Thoracic aorta (tissue), 2 donors: ENCODE measurements around the gene PHGDH. TPM values are rescaled to one million over a fixed set of nuclear protein-coding genes. Genes with fewer than 3 reads are reported as not detected.
A peak's percentile ranks its signal among the peaks of the same experiment; 100 is the strongest.

Experiments
- ATAC-seq: fragments of 150-250 bp; one replicate; pipeline ENCODE4 v1.8.0; 2017; ENCODE audit warnings: low read depth; ENCODE audit not compliant: insufficient number of reproducible peaks, low FRiP score
- DNase-seq: peaks from one replicate; pipeline ENCODE4 v3.0.0-alpha.2; 2020; ENCODE audit warnings: low spot score
- H3K27ac ChIP-seq, 2 donors: fragments of 200-600 bp; sonication (generic); 1 replicate in 1 of 2; 2 replicates in 1 of 2; pipeline ENCODE4 v1.5.1; 2016; ENCODE audit warnings: mild to moderate bottlenecking in 2 of 2, moderate library complexity in 2 of 2
- H3K27me3 ChIP-seq: fragments of 200-600 bp; sonication (generic); replicated peaks from 2 replicates; pipeline ENCODE4 v1.6.0; 2016; ENCODE audit warnings: mild to moderate bottlenecking; ENCODE audit not compliant: insufficient read depth
- H3K36me3 ChIP-seq: fragments of 200-600 bp; sonication (generic); one replicate; pipeline ENCODE4 v1.5.1; 2016
- H3K4me1 ChIP-seq, 2 donors: fragments of 200-600 bp; sonication (generic); 1 replicate in 1 of 2; 2 replicates in 1 of 2; pipeline versions ENCODE4 v1.5.1 to v1.6.0; 2016; ENCODE audit warnings: low read depth in 2 of 2, mild to moderate bottlenecking in 1 of 2; ENCODE audit not compliant: control insufficient read depth in 1 of 2
- H3K4me3 ChIP-seq: fragments of 200-600 bp; sonication (generic); 2 replicates; pipeline ENCODE4 v1.5.1; 2016; ENCODE audit warnings: mild to moderate bottlenecking
- H3K9me3 ChIP-seq: fragments of 200-600 bp; sonication (generic); 2 replicates; pipeline ENCODE4 v1.5.1; 2016
- total RNA-seq, 2 donors: library from RNA; depleted of rRNA; stranded (reverse); fragments of >200 nt; gene quantifications; one replicate each; pipeline versions ENCODE4 v1.1.0 to v1.2.3, GENCODE V29; 2016
- TF ChIP-seq, protein P1 (sequence below): fragments of 200-600 bp; sonication (generic); IDR thresholded peaks from one replicate; pipeline ENCODE4 v1.5.1; 2019; ENCODE audit warnings: antibody characterized with exemption

Gene PHGDH
- total RNA-seq, 2 donors from 2014 or later, result 25.7 to 44.9 TPM

DNA sequence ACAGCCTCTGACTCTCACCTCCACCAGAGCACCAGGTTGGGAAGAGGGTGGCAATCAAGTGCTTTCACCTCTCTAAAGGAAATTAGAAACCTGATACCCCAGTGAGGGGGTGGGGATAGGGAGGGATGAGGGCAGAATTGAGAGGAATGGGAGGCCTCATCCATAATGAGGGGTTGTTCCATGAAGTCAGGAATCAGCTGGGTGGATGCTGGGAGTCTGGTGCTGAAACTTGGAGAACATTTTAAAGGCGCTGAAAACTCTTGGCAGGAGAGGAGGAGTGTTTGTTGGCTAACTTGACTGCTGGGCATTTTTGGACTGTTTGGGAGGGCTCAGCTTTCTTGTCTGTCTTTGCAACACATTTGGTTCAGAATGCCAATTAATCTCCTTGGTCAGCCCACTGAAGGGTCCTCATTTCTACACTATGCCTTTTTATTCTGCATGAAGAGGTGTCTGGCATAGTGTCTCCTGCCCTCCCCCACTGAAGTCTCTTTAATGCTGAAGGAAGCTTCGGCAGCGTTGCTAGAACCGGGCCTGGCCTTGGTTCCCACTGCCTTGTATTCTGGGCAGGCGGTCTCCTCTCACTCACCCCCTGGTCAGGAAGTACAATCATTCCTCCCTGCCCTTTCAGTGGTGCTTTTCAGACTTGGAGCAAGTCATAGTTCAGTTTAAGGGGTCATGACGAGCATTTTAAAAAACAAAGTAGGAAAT lies 2.2 kb downstream of the PHGDH start:
- Histone ChIP-seq H3K27ac (peak overlapping the region; percentile 80 to 85), H3K4me1 (peaks cover 9 to 40% of the 10 kb centered on the region in 2 donors), H3K36me3 (no peaks in the 10 kb centered on the region), H3K4me3 (peak overlapping the region; percentile 74), H3K27me3 (no peaks in the 10 kb centered on the region), H3K9me3 (no peaks in the 10 kb centered on the region)
- no peak for ATAC-seq
- TF ChIP-seq, protein P1, sequence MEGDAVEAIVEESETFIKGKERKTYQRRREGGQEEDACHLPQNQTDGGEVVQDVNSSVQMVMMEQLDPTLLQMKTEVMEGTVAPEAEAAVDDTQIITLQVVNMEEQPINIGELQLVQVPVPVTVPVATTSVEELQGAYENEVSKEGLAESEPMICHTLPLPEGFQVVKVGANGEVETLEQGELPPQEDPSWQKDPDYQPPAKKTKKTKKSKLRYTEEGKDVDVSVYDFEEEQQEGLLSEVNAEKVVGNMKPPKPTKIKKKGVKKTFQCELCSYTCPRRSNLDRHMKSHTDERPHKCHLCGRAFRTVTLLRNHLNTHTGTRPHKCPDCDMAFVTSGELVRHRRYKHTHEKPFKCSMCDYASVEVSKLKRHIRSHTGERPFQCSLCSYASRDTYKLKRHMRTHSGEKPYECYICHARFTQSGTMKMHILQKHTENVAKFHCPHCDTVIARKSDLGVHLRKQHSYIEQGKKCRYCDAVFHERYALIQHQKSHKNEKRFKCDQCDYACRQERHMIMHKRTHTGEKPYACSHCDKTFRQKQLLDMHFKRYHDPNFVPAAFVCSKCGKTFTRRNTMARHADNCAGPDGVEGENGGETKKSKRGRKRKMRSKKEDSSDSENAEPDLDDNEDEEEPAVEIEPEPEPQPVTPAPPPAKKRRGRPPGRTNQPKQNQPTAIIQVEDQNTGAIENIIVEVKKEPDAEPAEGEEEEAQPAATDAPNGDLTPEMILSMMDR, result no peak
- no peak for DNase-seq

DNA sequence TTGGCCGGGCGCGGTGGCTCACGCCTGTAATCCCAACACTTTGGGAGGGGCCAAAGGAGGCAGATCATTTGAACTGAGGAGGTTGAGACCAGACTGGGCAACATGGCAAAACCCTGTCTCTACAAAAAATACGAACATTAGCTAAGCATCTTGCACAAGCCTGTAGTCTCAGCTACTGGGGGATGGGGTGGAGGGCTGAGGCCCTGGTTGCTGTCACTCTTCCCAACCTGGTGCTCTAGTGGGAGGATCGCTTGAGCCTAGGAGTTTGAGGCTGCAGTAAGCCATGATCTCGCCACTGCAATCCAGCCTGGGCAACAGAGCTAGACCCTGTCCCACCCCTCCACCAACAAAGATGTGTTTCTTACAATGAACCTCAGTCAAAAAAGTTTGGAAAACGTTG lies 2.8 kb downstream of the PHGDH start:
- Histone ChIP-seq H3K9me3 (no peaks in the 10 kb centered on the region), H3K36me3 (no peaks in the 10 kb centered on the region), H3K4me3 (peak overlapping the region; percentile 74), H3K4me1 (peaks cover 9 to 40% of the 10 kb centered on the region in 2 donors), H3K27me3 (no peaks in the 10 kb centered on the region), H3K27ac (peak overlapping the region; percentile 80 to 85)
- TF ChIP-seq, protein P1, result no peak
- DNase-seq, result no peak
- ATAC-seq, result no peak

DNA sequence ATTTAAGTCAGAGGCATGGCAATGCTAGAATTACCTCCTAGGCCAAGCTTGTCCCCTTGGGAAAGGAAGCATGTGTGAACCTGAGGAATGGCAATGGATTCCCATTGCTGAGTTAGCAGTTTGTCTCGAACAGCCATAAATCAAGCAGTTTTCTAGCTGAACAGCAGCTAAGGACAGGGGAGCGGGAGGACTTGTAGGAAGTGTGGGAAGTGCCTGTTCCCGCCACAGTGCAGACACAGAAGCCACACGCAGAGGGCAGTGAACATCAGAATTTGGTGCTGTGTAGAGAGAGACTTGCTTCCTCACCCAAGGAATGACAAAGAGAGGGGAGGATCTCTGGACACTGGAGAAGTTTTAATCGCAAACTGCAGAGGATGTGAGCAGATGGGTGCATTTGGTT lies 3.8 kb downstream of the PHGDH start:
- Histone ChIP-seq H3K4me1 (peaks cover 9 to 40% of the 10 kb centered on the region in 2 donors), H3K27me3 (no peaks in the 10 kb centered on the region), H3K27ac (peak overlapping the region; percentile 59 to 80), H3K4me3 (no peak overlapping the region), H3K9me3 (no peaks in the 10 kb centered on the region), H3K36me3 (no peaks in the 10 kb centered on the region)
- DNase-seq (no peak), ATAC-seq (no peak)
- TF ChIP-seq, protein P1, result no peak

DNA sequence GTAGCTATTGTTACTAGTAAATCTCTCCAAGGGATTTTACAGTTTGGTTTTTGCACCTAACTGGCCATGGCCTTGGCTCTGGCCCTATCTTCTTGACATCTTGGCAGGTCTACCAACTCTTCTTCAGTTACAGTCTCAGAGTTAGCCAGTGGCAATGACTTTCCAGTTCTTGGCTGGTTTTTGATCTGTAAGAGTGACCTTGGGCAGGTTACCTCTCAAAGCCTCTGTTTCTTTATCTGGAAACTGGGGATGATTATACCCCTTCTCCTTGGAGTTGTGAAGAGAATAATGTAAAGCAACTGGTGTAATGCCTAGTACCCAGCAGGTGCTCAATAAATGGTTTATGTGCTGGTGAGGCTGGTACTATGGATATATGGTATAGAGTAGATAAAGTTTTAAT lies 6.7 kb downstream of the PHGDH start:
- TF ChIP-seq, protein P1, result no peak

DNA sequence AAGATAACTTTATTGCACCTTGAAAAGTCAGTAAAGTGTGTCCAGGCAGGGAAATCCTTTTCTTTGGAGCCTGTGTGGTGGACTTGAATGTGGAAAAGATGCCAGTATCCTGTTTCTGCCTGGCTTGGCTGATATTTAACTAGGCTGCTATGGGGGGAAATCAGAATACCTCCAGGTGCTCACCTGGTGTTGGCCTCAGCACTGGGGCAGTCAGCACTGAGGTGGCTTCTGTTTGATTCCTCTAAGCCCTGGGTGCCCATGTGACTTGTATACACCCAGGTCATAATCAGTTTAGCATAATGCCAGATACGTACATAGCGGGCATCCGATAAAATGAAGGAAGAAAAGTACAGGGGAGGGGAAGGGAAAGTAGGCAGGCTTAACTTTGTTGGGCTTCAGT lies 7.2 kb downstream of the PHGDH start:
- DNase-seq (no peak), ATAC-seq (no peak)
- Histone ChIP-seq H3K36me3 (no peaks in the 10 kb centered on the region), H3K4me3 (no peak overlapping the region), H3K4me1 (peaks cover 0 to 27% of the 10 kb centered on the region in 2 donors), H3K27ac (no peak overlapping the region), H3K9me3 (no peaks in the 10 kb centered on the region), H3K27me3 (no peaks in the 10 kb centered on the region)
- TF ChIP-seq, protein P1, result no peak

More for the DNA sequence above, 6.7 kb downstream of the PHGDH start:
- Histone ChIP-seq H3K27ac (no peak overlapping the region), H3K4me1 (peaks cover 4 to 33% of the 10 kb centered on the region in 2 donors), H3K36me3 (no peaks in the 10 kb centered on the region), H3K27me3 (no peaks in the 10 kb centered on the region), H3K4me3 (no peak overlapping the region), H3K9me3 (no peaks in the 10 kb centered on the region)
- DNase-seq (no peak), ATAC-seq (no peak)
